Liver (tissue), 9 donors: ENCODE results near the gene ZNF346. TPM values are rescaled to one million over a fixed set of nuclear protein-coding genes. Genes with fewer than 3 reads are reported as not detected.

Source experiments
- DNase-seq: peaks from one replicate; pipeline ENCODE4 v3.0.0-alpha.2; 2017; ENCODE audit warnings: low spot score
- H3K27ac ChIP-seq, 2 donors: one replicate each; pipeline ENCODE4 v1.7.0; 2013; ENCODE audit warnings: inconsistent platforms in 2 of 2, low read length in 2 of 2, control low read depth in 1 of 2, low read depth in 1 of 2, mild to moderate bottlenecking in 1 of 2
- H3K27me3 ChIP-seq, 4 donors: one replicate each; pipeline versions ENCODE4 v1.6.1 to v1.7.0; 2013; ENCODE audit warnings: low read length in 3 of 4, inconsistent platforms in 1 of 4, mild to moderate bottlenecking in 1 of 4, moderate library complexity in 1 of 4; ENCODE audit not compliant: control insufficient read depth in 4 of 4, insufficient read depth in 4 of 4
- H3K36me3 ChIP-seq, 4 donors: one replicate each; pipeline versions ENCODE4 v1.6.1 to v1.7.0; 2013; ENCODE audit warnings: low read length in 3 of 4, mild to moderate bottlenecking in 3 of 4, low read depth in 1 of 4, moderate library complexity in 1 of 4; ENCODE audit not compliant: control insufficient read depth in 4 of 4, insufficient read depth in 3 of 4
- H3K4me1 ChIP-seq, 4 donors: one replicate each; pipeline versions ENCODE4 v1.6.1 to v1.7.0; 2013; ENCODE audit warnings: low read length in 3 of 4, mild to moderate bottlenecking in 3 of 4, moderate library complexity in 1 of 4; ENCODE audit not compliant: control insufficient read depth in 4 of 4, insufficient read depth in 4 of 4
- H3K4me3 ChIP-seq, 3 donors: one replicate each; pipeline versions ENCODE4 v1.6.1 to v1.7.0; 2013; ENCODE audit warnings: low read length in 3 of 3, control low read depth in 1 of 3, low read depth in 1 of 3, mild to moderate bottlenecking in 1 of 3
- H3K9ac ChIP-seq, 2 donors: one replicate each; pipeline ENCODE4 v1.7.0; 2013; ENCODE audit warnings: low read length in 2 of 2, mild to moderate bottlenecking in 2 of 2, moderate library complexity in 2 of 2, control low read depth in 1 of 2, low read depth in 1 of 2
- H3K9me3 ChIP-seq, 4 donors: one replicate each; pipeline versions ENCODE4 v1.6.1 to v1.7.0; 2013; ENCODE audit warnings: low read length in 3 of 4; ENCODE audit not compliant: control insufficient read depth in 4 of 4
- ATF3 ChIP-seq: IDR thresholded peaks from 2 replicates; pipeline ENCODE4 v1.6.1; 2016; ENCODE audit warnings: antibody characterized with exemption
- EGR1 ChIP-seq, 2 donors: IDR thresholded peaks; 2 replicates each; pipeline ENCODE4 v1.6.1; 2016 to 2018; ENCODE audit warnings: antibody characterized with exemption in 2 of 2, low read depth in 2 of 2
- FOXA1 ChIP-seq: IDR thresholded peaks from 2 replicates; pipeline ENCODE4 v1.6.1; 2016; ENCODE audit warnings: antibody characterized with exemption
- FOXA2 ChIP-seq: IDR thresholded peaks from 2 replicates; pipeline ENCODE4 v1.6.1; 2016; ENCODE audit warnings: antibody characterized with exemption
- GABPA ChIP-seq, 2 donors: IDR thresholded peaks in 1 of 2; conservative IDR thresholded peaks in 1 of 2; 2 replicates each; pipeline ENCODE4 v1.6.1; 2016; ENCODE audit warnings: antibody characterized with exemption in 2 of 2, mild to moderate bottlenecking in 1 of 2, moderate library complexity in 1 of 2
- HNF4G ChIP-seq: IDR thresholded peaks from 2 replicates; pipeline ENCODE4 v1.6.1; 2016; ENCODE audit warnings: antibody characterized with exemption
- MAX ChIP-seq: IDR thresholded peaks from 2 replicates; pipeline ENCODE4 v1.6.1; 2016; ENCODE audit warnings: antibody characterized with exemption
- RAD21 ChIP-seq, 2 donors: IDR thresholded peaks; 2 replicates each; pipeline ENCODE4 v1.6.1; 2016; ENCODE audit warnings: antibody characterized with exemption in 2 of 2, mild to moderate bottlenecking in 2 of 2
- REST ChIP-seq: IDR thresholded peaks from 2 replicates; pipeline ENCODE4 v1.6.1; 2016; ENCODE audit warnings: antibody characterized with exemption, mild to moderate bottlenecking
- RXRA ChIP-seq, 2 donors: IDR thresholded peaks; 2 replicates each; pipeline ENCODE4 v1.6.1; 2017 to 2018; ENCODE audit warnings: antibody characterized with exemption in 2 of 2, mild to moderate bottlenecking in 1 of 2
- SP1 ChIP-seq: IDR thresholded peaks from 2 replicates; pipeline ENCODE4 v1.6.1; 2018; ENCODE audit warnings: antibody characterized with exemption, mild to moderate bottlenecking
- TAF1 ChIP-seq: conservative IDR thresholded peaks from 2 replicates; pipeline ENCODE4 v1.6.1; 2016; ENCODE audit warnings: antibody characterized with exemption, mild to moderate bottlenecking
- YY1 ChIP-seq: IDR thresholded peaks from 2 replicates; pipeline ENCODE4 v1.6.1; 2016; ENCODE audit warnings: antibody characterized with exemption, mild to moderate bottlenecking
- WGBS: extraction: QIAGEN DNeasy Blood & Tissue Kit; methylation state at CpG from one replicate; pipeline ENCODE4 v1.1.7; 2013; 5-methylcytosine and 5-hydroxymethylcytosine counted together
- polyA plus RNA-seq, 2 donors: library from polyadenylated mRNA; stranded (reverse) in 1 of 2; unstranded in 1 of 2; fragments of 200-250 nt in 1 of 2; fragments of >200 nt in 1 of 2; fragmentation: Nextera tagmentation in 1 of 2; extraction: Ambion mirVana in 1 of 2; gene quantifications; one replicate each; pipeline versions ENCODE4 v1.2.1 to v1.2.3, GENCODE V29; 2013 to 2015
- total RNA-seq, 2 donors: library from RNA; depleted of rRNA; stranded (reverse); fragments of >200 nt; gene quantifications; one replicate each; pipeline ENCODE4 v1.2.3, GENCODE V29; 2014
- TF ChIP-seq, protein P1 (sequence below): IDR thresholded peaks from 2 replicates; pipeline ENCODE4 v1.6.1; 2016; ENCODE audit warnings: antibody characterized with exemption
- TF ChIP-seq, protein P2 (sequence below): fragments of 150-350 bp; IDR thresholded peaks from 2 replicates; pipeline ENCODE4 v1.5.1; 2017; ENCODE audit warnings: improper control_type of control experiment, low read depth, low read length; ENCODE audit not compliant: missing input control
- donor health status: healthy.
- donor health status: healthy.
- donor health status: healthy.
- donor health status: healthy.
- donor health status: healthy.

ZNF346 gene
- total and polyA plus RNA-seq, 4 donors: 3.7 to 11.0 (median 6.4) TPM

- Histone ChIP-seq H3K36me3 (no peaks in the 10 kb centered on the region), H3K9ac (no peak overlapping the region), H3K4me3 (no peak overlapping the region), H3K9me3 (no peaks in the 10 kb centered on the region), H3K27me3 (no peaks in the 10 kb centered on the region), H3K27ac (peak overlapping the region in 1 of 2 donors; percentile 14), H3K4me1 (peaks cover 0 to 6% (median 3%) of the 10 kb centered on the region in 4 donors)
- WGBS: 87% methylated on average over 7 of the region's 7 CpGs
- no peak for TF ChIP-seq ATF3
- no peak for TF ChIP-seq TAF1
- TF ChIP-seq, protein P1, sequence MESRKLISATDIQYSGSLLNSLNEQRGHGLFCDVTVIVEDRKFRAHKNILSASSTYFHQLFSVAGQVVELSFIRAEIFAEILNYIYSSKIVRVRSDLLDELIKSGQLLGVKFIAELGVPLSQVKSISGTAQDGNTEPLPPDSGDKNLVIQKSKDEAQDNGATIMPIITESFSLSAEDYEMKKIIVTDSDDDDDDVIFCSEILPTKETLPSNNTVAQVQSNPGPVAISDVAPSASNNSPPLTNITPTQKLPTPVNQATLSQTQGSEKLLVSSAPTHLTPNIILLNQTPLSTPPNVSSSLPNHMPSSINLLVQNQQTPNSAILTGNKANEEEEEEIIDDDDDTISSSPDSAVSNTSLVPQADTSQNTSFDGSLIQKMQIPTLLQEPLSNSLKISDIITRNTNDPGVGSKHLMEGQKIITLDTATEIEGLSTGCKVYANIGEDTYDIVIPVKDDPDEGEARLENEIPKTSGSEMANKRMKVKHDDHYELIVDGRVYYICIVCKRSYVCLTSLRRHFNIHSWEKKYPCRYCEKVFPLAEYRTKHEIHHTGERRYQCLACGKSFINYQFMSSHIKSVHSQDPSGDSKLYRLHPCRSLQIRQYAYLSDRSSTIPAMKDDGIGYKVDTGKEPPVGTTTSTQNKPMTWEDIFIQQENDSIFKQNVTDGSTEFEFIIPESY: no peak
- no peak for TF ChIP-seq RXRA (IDR thresholded peaks at IDR 0.05)
- TF ChIP-seq HNF4G: no peak
- TF ChIP-seq FOXA1: no peak
- no peak for TF ChIP-seq MAX
- TF ChIP-seq RAD21 (IDR thresholded peaks at IDR 0.05): no peak
- no peak for TF ChIP-seq EGR1 (IDR thresholded peaks at IDR 0.05; ENCODE audit: low read depth in 2 of 2)
- no peak for TF ChIP-seq FOXA2
- TF ChIP-seq GABPA (IDR thresholded peaks at IDR 0.05 in 1 of 2, conservative IDR thresholded peaks at IDR 0.05 in 1 of 2): no peak
- no peak for TF ChIP-seq REST
- TF ChIP-seq, protein P2, sequence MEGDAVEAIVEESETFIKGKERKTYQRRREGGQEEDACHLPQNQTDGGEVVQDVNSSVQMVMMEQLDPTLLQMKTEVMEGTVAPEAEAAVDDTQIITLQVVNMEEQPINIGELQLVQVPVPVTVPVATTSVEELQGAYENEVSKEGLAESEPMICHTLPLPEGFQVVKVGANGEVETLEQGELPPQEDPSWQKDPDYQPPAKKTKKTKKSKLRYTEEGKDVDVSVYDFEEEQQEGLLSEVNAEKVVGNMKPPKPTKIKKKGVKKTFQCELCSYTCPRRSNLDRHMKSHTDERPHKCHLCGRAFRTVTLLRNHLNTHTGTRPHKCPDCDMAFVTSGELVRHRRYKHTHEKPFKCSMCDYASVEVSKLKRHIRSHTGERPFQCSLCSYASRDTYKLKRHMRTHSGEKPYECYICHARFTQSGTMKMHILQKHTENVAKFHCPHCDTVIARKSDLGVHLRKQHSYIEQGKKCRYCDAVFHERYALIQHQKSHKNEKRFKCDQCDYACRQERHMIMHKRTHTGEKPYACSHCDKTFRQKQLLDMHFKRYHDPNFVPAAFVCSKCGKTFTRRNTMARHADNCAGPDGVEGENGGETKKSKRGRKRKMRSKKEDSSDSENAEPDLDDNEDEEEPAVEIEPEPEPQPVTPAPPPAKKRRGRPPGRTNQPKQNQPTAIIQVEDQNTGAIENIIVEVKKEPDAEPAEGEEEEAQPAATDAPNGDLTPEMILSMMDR: no peak
- TF ChIP-seq SP1: no peak
- no peak for TF ChIP-seq YY1
- peak; percentile 36 for DNase-seq
Observed at GRCh38 chr5:176994460-176995121, 27.9 kb upstream of the ZNF346 start.

- H3K27me3 ChIP-seq: no peaks in the 10 kb centered on the region
- H3K9ac ChIP-seq: no peak overlapping the region
- H3K27ac ChIP-seq: peak overlapping the region in 1 of 2 donors; percentile 14
- peaks cover 0 to 6% (median 3%) of the 10 kb centered on the region in 4 donors for H3K4me1 ChIP-seq
- no peaks in the 10 kb centered on the region for H3K36me3 ChIP-seq
- H3K9me3 ChIP-seq: no peaks in the 10 kb centered on the region
- DNase-seq: no peak
- TF ChIP-seq FOXA2: no peak
- 93% methylated on average over 3 of the region's 3 CpGs for WGBS
- H3K4me3 ChIP-seq: no peak overlapping the region
Observed at GRCh38 chr5:176995122-176995490, 27.4 kb upstream of the ZNF346 start.
